ENCODE results near the gene RBMX.

The RBMX gene

DNA sequence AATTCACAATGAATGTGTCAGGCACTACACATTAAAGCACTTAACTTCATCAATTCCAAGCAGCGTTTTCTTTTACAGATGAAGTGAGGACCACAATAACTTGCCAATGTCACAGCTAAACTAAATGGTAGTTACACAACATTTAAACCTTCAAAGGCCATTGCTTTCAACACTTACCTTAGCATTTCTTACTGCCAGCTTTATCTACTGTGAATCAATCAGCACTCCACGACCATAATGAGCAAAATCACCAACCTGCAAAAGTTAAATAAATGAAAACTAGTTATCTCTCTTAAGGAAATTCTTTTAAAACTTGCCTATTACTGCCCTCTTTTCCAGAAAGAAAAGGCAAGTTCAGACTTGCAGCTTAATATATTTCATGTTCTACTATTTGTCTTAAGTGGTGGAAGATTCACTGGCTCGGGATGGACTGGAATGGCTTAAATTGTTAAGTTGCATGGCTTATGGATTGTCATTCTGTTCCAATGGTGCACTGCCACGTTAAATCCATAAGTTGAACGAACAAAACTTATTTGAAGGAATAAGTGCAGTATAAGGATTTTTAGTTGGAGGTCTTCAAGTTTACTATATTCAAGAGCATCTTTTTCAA, 8.3 kb downstream of the RBMX start:
- no peak for DNase-seq (ENCODE audit: low read depth)
- TF ChIP-seq, protein P1, sequence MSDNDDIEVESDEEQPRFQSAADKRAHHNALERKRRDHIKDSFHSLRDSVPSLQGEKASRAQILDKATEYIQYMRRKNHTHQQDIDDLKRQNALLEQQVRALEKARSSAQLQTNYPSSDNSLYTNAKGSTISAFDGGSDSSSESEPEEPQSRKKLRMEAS (IDR thresholded peaks at IDR 0.05; ENCODE audit: low read depth, low read length), result no peak
- TF ChIP-seq POLR2A (IDR thresholded peaks at IDR 0.05; ENCODE audit: extremely low read depth, insufficient read length), result no peak
- no peak for TF ChIP-seq MYC (IDR thresholded peaks at IDR 0.05; ENCODE audit: low read depth, low read length)
- TF ChIP-seq, protein P2, sequence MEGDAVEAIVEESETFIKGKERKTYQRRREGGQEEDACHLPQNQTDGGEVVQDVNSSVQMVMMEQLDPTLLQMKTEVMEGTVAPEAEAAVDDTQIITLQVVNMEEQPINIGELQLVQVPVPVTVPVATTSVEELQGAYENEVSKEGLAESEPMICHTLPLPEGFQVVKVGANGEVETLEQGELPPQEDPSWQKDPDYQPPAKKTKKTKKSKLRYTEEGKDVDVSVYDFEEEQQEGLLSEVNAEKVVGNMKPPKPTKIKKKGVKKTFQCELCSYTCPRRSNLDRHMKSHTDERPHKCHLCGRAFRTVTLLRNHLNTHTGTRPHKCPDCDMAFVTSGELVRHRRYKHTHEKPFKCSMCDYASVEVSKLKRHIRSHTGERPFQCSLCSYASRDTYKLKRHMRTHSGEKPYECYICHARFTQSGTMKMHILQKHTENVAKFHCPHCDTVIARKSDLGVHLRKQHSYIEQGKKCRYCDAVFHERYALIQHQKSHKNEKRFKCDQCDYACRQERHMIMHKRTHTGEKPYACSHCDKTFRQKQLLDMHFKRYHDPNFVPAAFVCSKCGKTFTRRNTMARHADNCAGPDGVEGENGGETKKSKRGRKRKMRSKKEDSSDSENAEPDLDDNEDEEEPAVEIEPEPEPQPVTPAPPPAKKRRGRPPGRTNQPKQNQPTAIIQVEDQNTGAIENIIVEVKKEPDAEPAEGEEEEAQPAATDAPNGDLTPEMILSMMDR (IDR thresholded peaks at IDR 0.05; ENCODE audit: low read depth, low read length), result no peak
- no peak overlapping the region for H3K4me3 ChIP-seq (ENCODE audit: low read depth, low read length)

DNA sequence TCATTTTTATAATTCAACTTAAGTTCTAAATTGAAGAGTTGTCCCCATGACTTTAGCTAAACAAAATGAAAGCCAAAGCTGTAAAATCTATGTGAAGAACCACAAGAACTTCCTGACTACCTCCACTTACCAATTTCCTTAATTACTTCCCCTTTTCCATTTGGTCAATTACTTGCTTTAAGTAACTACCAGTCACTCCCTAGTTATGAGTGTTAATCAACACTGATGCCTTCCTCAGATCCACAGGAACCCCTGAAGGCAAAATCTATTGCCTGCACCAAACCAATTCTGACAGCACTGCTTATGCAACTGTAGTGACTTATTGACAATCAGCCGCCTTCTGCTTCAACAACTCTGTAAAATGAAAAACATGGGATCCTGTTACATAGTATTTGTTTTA, 10.5 kb downstream of the RBMX start:
- TF ChIP-seq MYC (IDR thresholded peaks at IDR 0.05; ENCODE audit: low read depth, low read length) (no peak), POLR2A (IDR thresholded peaks at IDR 0.05; ENCODE audit: extremely low read depth, insufficient read length) (no peak)
- TF ChIP-seq, protein P2 (IDR thresholded peaks at IDR 0.05; ENCODE audit: low read depth, low read length), result no peak
- TF ChIP-seq, protein P1 (IDR thresholded peaks at IDR 0.05; ENCODE audit: low read depth, low read length), result no peak
- peak; percentile 68 for DNase-seq (ENCODE audit: low read depth)
- H3K4me3 ChIP-seq (ENCODE audit: low read depth, low read length), result no peak overlapping the region

DNA sequence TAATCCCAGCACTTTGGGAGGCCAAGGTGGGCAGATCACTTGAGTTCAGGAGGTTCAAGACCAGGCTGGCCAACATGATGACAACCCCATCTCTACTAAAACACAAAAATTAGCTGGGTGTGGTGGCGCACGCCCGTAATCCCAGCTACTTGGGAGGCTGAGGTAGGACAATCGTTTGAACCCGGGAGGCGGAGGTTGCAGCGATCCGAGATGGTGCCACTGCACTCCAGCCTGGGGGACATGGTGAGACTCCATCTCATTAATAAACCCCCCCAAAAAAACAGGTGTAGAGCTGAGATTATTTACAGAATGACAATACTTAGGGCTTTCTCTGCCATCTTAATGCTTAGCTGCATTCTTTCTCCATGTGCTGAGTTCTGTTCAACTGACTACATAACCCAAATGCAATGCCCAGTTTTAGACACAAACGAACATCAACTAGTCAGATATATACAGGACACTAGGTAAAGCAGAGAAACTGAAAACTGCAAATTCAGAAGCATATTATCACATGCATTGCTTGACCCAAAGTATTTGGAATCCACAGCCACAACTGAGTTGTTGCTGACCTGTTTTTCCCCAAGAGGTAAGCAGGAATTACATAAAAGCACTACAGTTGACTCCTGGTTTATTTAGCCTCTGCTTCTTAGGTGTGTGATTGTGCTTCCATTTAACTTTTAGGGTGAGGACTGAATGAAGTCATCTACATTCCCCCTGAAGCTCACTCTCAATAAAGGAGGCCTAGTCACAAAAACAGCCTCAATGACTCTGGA, 12.1 kb downstream of the RBMX start:
- no peak for DNase-seq (ENCODE audit: low read depth)
- TF ChIP-seq POLR2A (IDR thresholded peaks at IDR 0.05; ENCODE audit: extremely low read depth, insufficient read length), result no peak
- TF ChIP-seq MYC (IDR thresholded peaks at IDR 0.05; ENCODE audit: low read depth, low read length), result no peak
- TF ChIP-seq, protein P1 (IDR thresholded peaks at IDR 0.05; ENCODE audit: low read depth, low read length), result no peak
- TF ChIP-seq, protein P2 (IDR thresholded peaks at IDR 0.05; ENCODE audit: low read depth, low read length), result no peak
- no peak overlapping the region for H3K4me3 ChIP-seq (ENCODE audit: low read depth, low read length)

DNA sequence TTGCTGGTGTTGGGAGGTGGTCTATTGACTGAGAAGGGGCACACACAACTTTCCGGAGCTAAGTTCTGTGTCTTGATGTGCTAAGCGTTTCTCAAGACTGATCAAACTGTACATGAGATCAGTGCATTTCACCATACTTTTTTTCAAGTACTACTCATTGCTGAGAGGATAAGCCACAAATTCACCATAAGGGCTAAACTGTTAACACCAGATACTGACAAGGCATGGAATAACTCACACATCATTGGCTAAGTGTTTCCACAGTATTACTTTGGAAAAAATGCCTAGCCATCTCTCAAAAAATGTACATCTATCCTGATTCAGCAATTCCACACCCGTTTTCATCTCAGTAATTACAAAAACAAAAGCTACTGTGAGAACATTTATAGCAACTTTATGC, 13.0 kb downstream of the RBMX start:
- no peak overlapping the region for H3K4me3 ChIP-seq (ENCODE audit: low read depth, low read length)
- TF ChIP-seq POLR2A (IDR thresholded peaks at IDR 0.05; ENCODE audit: extremely low read depth, insufficient read length), result no peak
- TF ChIP-seq, protein P1 (IDR thresholded peaks at IDR 0.05; ENCODE audit: low read depth, low read length), result no peak
- no peak for TF ChIP-seq MYC (IDR thresholded peaks at IDR 0.05; ENCODE audit: low read depth, low read length)
- TF ChIP-seq, protein P2 (IDR thresholded peaks at IDR 0.05; ENCODE audit: low read depth, low read length), result no peak
- DNase-seq (ENCODE audit: low read depth), result no peak

DNA sequence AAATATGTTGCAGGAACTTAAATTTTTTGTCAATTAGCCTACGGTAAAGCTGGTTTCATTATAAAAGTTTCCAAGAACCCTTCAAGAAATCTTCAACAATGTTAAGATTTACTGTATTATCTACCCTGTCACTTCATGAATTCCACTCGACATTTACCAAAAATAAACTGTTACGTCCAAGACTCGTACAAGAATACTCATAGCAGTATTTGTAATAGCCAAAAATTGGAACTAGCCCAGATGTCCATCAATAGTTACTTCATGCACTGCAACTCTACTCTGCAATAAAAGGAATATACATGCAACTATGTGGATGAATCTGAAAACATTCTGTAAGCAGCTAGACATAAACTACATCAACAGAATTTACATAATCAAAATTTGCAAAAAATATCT, 13.4 kb downstream of the RBMX start:
- H3K4me3 ChIP-seq (ENCODE audit: low read depth, low read length), result no peak overlapping the region
- TF ChIP-seq, protein P1 (IDR thresholded peaks at IDR 0.05; ENCODE audit: low read depth, low read length), result no peak
- TF ChIP-seq, protein P2 (IDR thresholded peaks at IDR 0.05; ENCODE audit: low read depth, low read length), result no peak
- TF ChIP-seq POLR2A (IDR thresholded peaks at IDR 0.05; ENCODE audit: extremely low read depth, insufficient read length) (no peak), MYC (IDR thresholded peaks at IDR 0.05; ENCODE audit: low read depth, low read length) (no peak)
- no peak for DNase-seq (ENCODE audit: low read depth)
